MM.1S (cell line): ENCODE results near the gene NSUN4.

Experiments used
- CTCF ChIP-seq: fragments of 300-600 bp; sonication (generic); IDR thresholded peaks from 2 replicates; pipeline ENCODE4 v1.5.1; 2016; ENCODE audit warnings: antibody characterized with exemption, low read length, mixed read lengths
- EZH2 ChIP-seq: fragments of 300-600 bp; sonication (generic); optimal IDR thresholded peaks from 2 replicates; pipeline ENCODE3; 2017; ENCODE audit warnings: low read depth, mild to moderate bottlenecking, antibody characterized with exemption, low read length, mixed read lengths
- EZH2phosphoT487 ChIP-seq: fragments of 300-600 bp; sonication (generic); IDR thresholded peaks from 2 replicates; pipeline ENCODE4 v1.6.1; 2018; ENCODE audit warnings: antibody characterized with exemption, low read length

GRCh38 chr1:46306159-46306530, 34.5 kb upstream of the NSUN4 start:
- TF ChIP-seq CTCF: no peak
- no peak for TF ChIP-seq EZH2
- TF ChIP-seq EZH2phosphoT487: no peak
